Smooth muscle cell (in vitro differentiated cells): ENCODE data around the gene BNC2. TPM values are rescaled to one million over a fixed set of nuclear protein-coding genes. Genes with fewer than 3 reads are reported as not detected.

ENCODE experiments used
- DNase-seq: peaks from one replicate; lab custom pipeline; 2025; ENCODE audit not compliant: unreplicated experiment; lab: John Stamatoyannopoulos, UW
- H2AFZ ChIP-seq: fragments of 200-600 bp; sonication (generic); 2 replicates; pipeline ENCODE4 v1.6.0; 2016; ENCODE audit warnings: antibody characterized with exemption, low read depth, mild to moderate bottlenecking
- H3F3A ChIP-seq: fragments of 200-600 bp; sonication (generic); 2 replicates; pipeline ENCODE4 v1.6.0; 2017; ENCODE audit warnings: antibody characterized with exemption, low read depth
- H3K27ac ChIP-seq: fragments of 200-600 bp; sonication (generic); 2 replicates; pipeline ENCODE4 v1.5.1; 2016; ENCODE audit warnings: low read depth, mild to moderate bottlenecking
- H3K27me3 ChIP-seq: fragments of 200-600 bp; sonication (generic); 2 replicates; pipeline ENCODE4 v1.6.1; 2016; ENCODE audit warnings: low read depth, mild to moderate bottlenecking
- H3K36me3 ChIP-seq: fragments of 200-600 bp; sonication (generic); 2 replicates; pipeline ENCODE4 v1.5.1; 2016; ENCODE audit warnings: low read depth
- H3K4me1 ChIP-seq: fragments of 200-600 bp; sonication (generic); 2 replicates; pipeline ENCODE4 v1.5.1; 2016; ENCODE audit warnings: low read depth
- H3K4me2 ChIP-seq: fragments of 200-600 bp; sonication (generic); 2 replicates; pipeline ENCODE4 v1.6.0; 2016; ENCODE audit warnings: mild to moderate bottlenecking
- H3K4me3 ChIP-seq: fragments of 200-600 bp; sonication (generic); 2 replicates; pipeline ENCODE4 v1.5.1; 2016; ENCODE audit warnings: mild to moderate bottlenecking
- H3K79me2 ChIP-seq: fragments of 200-600 bp; sonication (generic); 2 replicates; pipeline ENCODE4 v1.6.0; 2016; ENCODE audit warnings: low read depth, mild to moderate bottlenecking
- H3K9ac ChIP-seq: fragments of 200-600 bp; sonication (generic); 2 replicates; pipeline ENCODE4 v1.6.0; 2016; ENCODE audit warnings: low read depth
- H3K9me3 ChIP-seq: fragments of 200-600 bp; sonication (generic); replicated peaks from 2 replicates; pipeline ENCODE4 v1.5.1; 2016; ENCODE audit warnings: low read depth
- H4K20me1 ChIP-seq: fragments of 200-600 bp; sonication (generic); 2 replicates; pipeline ENCODE4 v1.6.0; 2016; ENCODE audit warnings: low read depth
- CTCF ChIP-seq: fragments of 200-600 bp; sonication (generic); IDR thresholded peaks from 2 replicates; pipeline ENCODE4 v1.5.1; 2017; ENCODE audit warnings: borderline replicate concordance, mild to moderate bottlenecking, antibody characterized with exemption; ENCODE audit not compliant: insufficient read depth, poor library complexity, severe bottlenecking
- WGBS: methylation state at CpG from one replicate; pipeline ENCODE4 v1.1.7; 2016; ENCODE audit warnings: low lambda C conversion rate; 5-methylcytosine and 5-hydroxymethylcytosine counted together
- polyA plus RNA-seq: library from polyadenylated mRNA; unstranded; fragments of >200 nt; fragmentation: Nextera tagmentation; extraction: Ambion mirVana; gene quantifications from 2 replicates; pipeline ENCODE4 v1.2.1, GENCODE V29; 2016
- total RNA-seq: library from RNA; depleted of rRNA; stranded (reverse); fragments of >200 nt; gene quantifications from 2 replicates; pipeline ENCODE4 v1.2.3, GENCODE V29; 2014

The BNC2 gene
- total and polyA plus RNA-seq, 2 experiments from 2014 or later = 11.6 to 13.5 TPM

GRCh38 chr9:16563446-16563845 lies 307.0 kb downstream of the BNC2 start:
- no peak for DNase-seq
- no peaks in the 10 kb centered on the region for H3F3A ChIP-seq
- H3K27me3 ChIP-seq = no peaks in the 10 kb centered on the region
- H3K4me2 ChIP-seq = no peak overlapping the region
- H3K4me3 ChIP-seq = no peak overlapping the region
- H3K9ac ChIP-seq = no peak overlapping the region
- no peaks in the 10 kb centered on the region for H3K9me3 ChIP-seq
- H3K36me3 ChIP-seq = no peaks in the 10 kb centered on the region
- 98% methylated on average over 2 of the region's 2 CpGs for WGBS
- no peaks in the 10 kb centered on the region for H4K20me1 ChIP-seq
- no peak overlapping the region for H2AFZ ChIP-seq
- peaks cover 8% of the 10 kb centered on the region for H3K4me1 ChIP-seq
- TF ChIP-seq CTCF = no peak
- H3K27ac ChIP-seq = no peak overlapping the region
- H3K79me2 ChIP-seq = no peaks in the 10 kb centered on the region

- Histone ChIP-seq H3K9ac (no peak overlapping the region), H3K4me3 (no peak overlapping the region), H4K20me1 (no peaks in the 10 kb centered on the region), H3F3A (no peaks in the 10 kb centered on the region), H3K36me3 (no peaks in the 10 kb centered on the region), H3K27ac (no peak overlapping the region), H3K27me3 (no peaks in the 10 kb centered on the region), H3K4me1 (no peaks in the 10 kb centered on the region), H2AFZ (no peak overlapping the region), H3K79me2 (no peaks in the 10 kb centered on the region), H3K4me2 (no peak overlapping the region), H3K9me3 (no peaks in the 10 kb centered on the region)
- no peak for TF ChIP-seq CTCF
- no peak for DNase-seq
- 85% methylated on average over 4 of the region's 4 CpGs for WGBS
Observed at GRCh38 chr9:16561121-16561520, 309.3 kb downstream of the BNC2 start.

GRCh38 chr9:16559418-16560188 lies 310.9 kb downstream of the BNC2 start:
- H3K79me2 ChIP-seq = peaks cover 2% of the 10 kb centered on the region
- no peaks in the 10 kb centered on the region for H3K4me1 ChIP-seq
- H3K27me3 ChIP-seq = no peaks in the 10 kb centered on the region
- no peak overlapping the region for H2AFZ ChIP-seq
- no peak for DNase-seq
- H3F3A ChIP-seq = no peaks in the 10 kb centered on the region
- no peak overlapping the region for H3K4me3 ChIP-seq
- H3K9ac ChIP-seq = no peak overlapping the region
- no peak overlapping the region for H3K27ac ChIP-seq
- H3K9me3 ChIP-seq = no peaks in the 10 kb centered on the region
- TF ChIP-seq CTCF = no peak
- no peak overlapping the region for H3K4me2 ChIP-seq
- 96% methylated on average over 6 of the region's 6 CpGs for WGBS
- H4K20me1 ChIP-seq = no peaks in the 10 kb centered on the region
- no peaks in the 10 kb centered on the region for H3K36me3 ChIP-seq

- no peak overlapping the region for H3K27ac ChIP-seq
- no peak for TF ChIP-seq CTCF
- DNase-seq = no peak
- 93% methylated on average over 1 of the region's 1 CpG for WGBS
- H3K9me3 ChIP-seq = no peaks in the 10 kb centered on the region
- peaks cover 2% of the 10 kb centered on the region for H3K79me2 ChIP-seq
- H4K20me1 ChIP-seq = no peaks in the 10 kb centered on the region
- no peak overlapping the region for H2AFZ ChIP-seq
- no peaks in the 10 kb centered on the region for H3F3A ChIP-seq
- no peak overlapping the region for H3K4me2 ChIP-seq
- no peak overlapping the region for H3K4me3 ChIP-seq
- peaks cover 5% of the 10 kb centered on the region for H3K4me1 ChIP-seq
- H3K9ac ChIP-seq = no peak overlapping the region
- peaks cover 7% of the 10 kb centered on the region for H3K27me3 ChIP-seq
- H3K36me3 ChIP-seq = no peaks in the 10 kb centered on the region
Observed at GRCh38 chr9:16555802-16556201, 314.7 kb downstream of the BNC2 start.
